ENCODE measurements around the gene C12orf42. TPM values are rescaled to one million over a fixed set of nuclear protein-coding genes. Genes with fewer than 3 reads are reported as not detected.

The C12orf42 gene
- total and polyA plus RNA-seq, 2 donors (not counting 1 experiment from before 2014, with no cell fraction given), result 25.6 to 138 TPM

DNA sequence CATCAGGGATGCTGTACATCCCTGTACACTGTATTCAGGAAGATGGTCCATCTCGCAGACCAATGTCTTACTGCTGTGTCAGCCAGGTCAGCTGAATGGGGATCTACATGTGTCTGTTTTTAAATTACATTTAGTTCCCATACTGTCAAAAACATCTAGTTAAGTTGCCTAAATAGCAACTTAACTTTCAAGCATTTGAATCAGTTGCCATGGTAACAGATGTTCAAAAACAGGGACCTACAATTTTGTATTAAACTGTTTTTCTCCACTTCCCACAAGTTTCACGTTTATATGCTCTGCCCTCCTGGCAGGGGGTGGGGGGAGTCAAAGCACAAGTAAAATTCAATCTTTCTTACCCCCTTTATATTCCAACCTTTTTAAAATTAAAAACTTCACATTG is 38.3 kb downstream of the C12orf42 start:
- WGBS (ENCODE audit: insufficient coverage), result no CpG with 5 or more reads among the region's 2 CpGs
- no peak overlapping the region for H3K27ac ChIP-seq (ENCODE audit: low read length in 2 of 2)
- H3K79me2 ChIP-seq (ENCODE audit: control insufficient read depth, insufficient read depth, low read length), result no peaks in the 10 kb centered on the region
- H3K4me1 Mint-ChIP-seq, result peaks cover 47% of the 10 kb centered on the region
- CTCF ChIA-PET, result interaction anchor here (0.6 to 1.4 kb wide), 3 partner anchors 14 to 90 kb away, joined by 3 read pairs; no protein-coding TSS in a partner anchor
- no peak for ATAC-seq (ENCODE audit: low read depth)
- POLR2A ChIA-PET, result no interaction called here
- peak overlapping the region; percentile 65 for H3K4me3 Mint-ChIP-seq
- H3K27me3 Mint-ChIP-seq, result no peaks in the 10 kb centered on the region
- H3K27me3 ChIP-seq (replicated peaks in 1 of 4; ENCODE audit: control extremely low read depth in 1 of 4, control insufficient read depth in 3 of 4, insufficient read depth in 4 of 4, low read length in 3 of 4), result no peaks in the 10 kb centered on the region
- no peak overlapping the region for H3K9ac ChIP-seq (ENCODE audit: low read length)
- H3K4me2 ChIP-seq (replicated peaks; ENCODE audit: low read depth, low read length, poor library complexity, severe bottlenecking), result peak overlapping the region; percentile 63
- TF ChIP-seq, protein P1, sequence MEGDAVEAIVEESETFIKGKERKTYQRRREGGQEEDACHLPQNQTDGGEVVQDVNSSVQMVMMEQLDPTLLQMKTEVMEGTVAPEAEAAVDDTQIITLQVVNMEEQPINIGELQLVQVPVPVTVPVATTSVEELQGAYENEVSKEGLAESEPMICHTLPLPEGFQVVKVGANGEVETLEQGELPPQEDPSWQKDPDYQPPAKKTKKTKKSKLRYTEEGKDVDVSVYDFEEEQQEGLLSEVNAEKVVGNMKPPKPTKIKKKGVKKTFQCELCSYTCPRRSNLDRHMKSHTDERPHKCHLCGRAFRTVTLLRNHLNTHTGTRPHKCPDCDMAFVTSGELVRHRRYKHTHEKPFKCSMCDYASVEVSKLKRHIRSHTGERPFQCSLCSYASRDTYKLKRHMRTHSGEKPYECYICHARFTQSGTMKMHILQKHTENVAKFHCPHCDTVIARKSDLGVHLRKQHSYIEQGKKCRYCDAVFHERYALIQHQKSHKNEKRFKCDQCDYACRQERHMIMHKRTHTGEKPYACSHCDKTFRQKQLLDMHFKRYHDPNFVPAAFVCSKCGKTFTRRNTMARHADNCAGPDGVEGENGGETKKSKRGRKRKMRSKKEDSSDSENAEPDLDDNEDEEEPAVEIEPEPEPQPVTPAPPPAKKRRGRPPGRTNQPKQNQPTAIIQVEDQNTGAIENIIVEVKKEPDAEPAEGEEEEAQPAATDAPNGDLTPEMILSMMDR (IDR thresholded peaks at IDR 0.05), result no peak
- TF ChIP-seq EZH2 (IDR thresholded peaks at IDR 0.05; ENCODE audit: borderline replicate concordance, insufficient read depth, low read depth, low read length, poor library complexity, severe bottlenecking), result no peak
- intact Hi-C loops (cut with micrococcal nuclease), result no loop called here
- H3K36me3 ChIP-seq (replicated peaks in 1 of 2; ENCODE audit: control extremely low read depth in 1 of 2, control insufficient read depth in 1 of 2, extremely low read depth in 1 of 2, insufficient read depth in 2 of 2, low read length in 1 of 2), result no peaks in the 10 kb centered on the region
- no peaks in the 10 kb centered on the region for H4K20me1 ChIP-seq (ENCODE audit: control insufficient read depth, insufficient read depth, low read length, poor library complexity, severe bottlenecking)
- no peaks in the 10 kb centered on the region for H3K9me3 Mint-ChIP-seq (ENCODE audit: insufficient read depth)
- peak overlapping the region; percentile 60 for H3K27ac Mint-ChIP-seq
- H3K4me1 ChIP-seq (ENCODE audit: control insufficient read depth in 2 of 2, insufficient read depth in 2 of 2, low read length in 2 of 2), result peaks cover 32 to 45% of the 10 kb centered on the region in 2 donors
- H2AFZ ChIP-seq (ENCODE audit: insufficient read depth, low read depth, low read length, poor library complexity, severe bottlenecking), result no peak overlapping the region
- peaks cover 0 to 6% (median 0%) of the 10 kb centered on the region in 3 donors for H3K9me3 ChIP-seq (ENCODE audit: control extremely low read depth in 1 of 3, control insufficient read depth in 2 of 3, insufficient read depth in 1 of 3, low read length in 2 of 3)
- no peak overlapping the region for H3K4me3 ChIP-seq (ENCODE audit: control extremely low read depth in 1 of 5, extremely low read depth in 1 of 5, insufficient read depth in 1 of 5, low read depth in 2 of 5, low read length in 4 of 5)
- DNase-seq, result peak; percentile 10

DNA sequence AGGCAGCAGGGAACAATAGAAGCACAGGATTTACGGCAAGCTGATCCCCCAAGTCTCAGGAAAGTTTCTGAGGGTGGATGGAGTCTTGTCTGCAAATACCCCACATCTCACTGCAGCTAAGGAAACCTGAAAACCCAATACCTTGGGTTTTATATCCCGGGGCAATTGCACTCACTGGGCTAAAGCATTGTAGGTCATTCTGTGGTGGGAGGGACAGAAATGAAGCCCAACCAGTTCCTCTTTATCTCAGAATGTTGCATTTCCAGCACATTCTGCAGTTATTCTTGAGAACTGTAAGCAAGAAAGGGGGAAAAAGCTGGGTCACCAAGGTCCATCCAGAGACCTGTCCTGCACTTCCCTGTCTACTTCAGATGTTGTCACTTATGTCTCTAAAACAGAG is 39.8 kb downstream of the C12orf42 start:
- Histone ChIP-seq H3K4me2 (replicated peaks; ENCODE audit: low read depth, low read length, poor library complexity, severe bottlenecking) (peak overlapping the region; percentile 63), H3K9me3 (ENCODE audit: control extremely low read depth in 1 of 3, control insufficient read depth in 2 of 3, insufficient read depth in 1 of 3, low read length in 2 of 3) (peaks cover 0 to 6% (median 1%) of the 10 kb centered on the region in 3 donors), H4K20me1 (ENCODE audit: control insufficient read depth, insufficient read depth, low read length, poor library complexity, severe bottlenecking) (no peaks in the 10 kb centered on the region), H3K27ac (ENCODE audit: low read length in 2 of 2) (peak overlapping the region; percentile 74 to 85), H3K9ac (ENCODE audit: low read length) (no peak overlapping the region), H3K4me1 (ENCODE audit: control insufficient read depth in 2 of 2, insufficient read depth in 2 of 2, low read length in 2 of 2) (peaks cover 32 to 44% of the 10 kb centered on the region in 2 donors), H3K79me2 (ENCODE audit: control insufficient read depth, insufficient read depth, low read length) (no peaks in the 10 kb centered on the region), H2AFZ (ENCODE audit: insufficient read depth, low read depth, low read length, poor library complexity, severe bottlenecking) (no peak overlapping the region), H3K4me3 (ENCODE audit: control extremely low read depth in 1 of 5, extremely low read depth in 1 of 5, insufficient read depth in 1 of 5, low read depth in 2 of 5, low read length in 4 of 5) (peak overlapping the region in 1 of 5 experiments; percentile 27), H3K36me3 (replicated peaks in 1 of 2; ENCODE audit: control extremely low read depth in 1 of 2, control insufficient read depth in 1 of 2, extremely low read depth in 1 of 2, insufficient read depth in 2 of 2, low read length in 1 of 2) (no peaks in the 10 kb centered on the region), H3K27me3 (replicated peaks in 1 of 4; ENCODE audit: control extremely low read depth in 1 of 4, control insufficient read depth in 3 of 4, insufficient read depth in 4 of 4, low read length in 3 of 4) (no peaks in the 10 kb centered on the region)
- DNase-seq (peak; percentile 36), ATAC-seq (ENCODE audit: low read depth) (no peak)
- Mint-ChIP-seq H3K27ac (peak overlapping the region; percentile 80), H3K9me3 (ENCODE audit: insufficient read depth) (peaks cover 3% of the 10 kb centered on the region), H3K4me1 (peaks cover 44% of the 10 kb centered on the region), H3K27me3 (no peaks in the 10 kb centered on the region), H3K4me3 (peak overlapping the region; percentile 60)
- intact Hi-C loops (cut with micrococcal nuclease), result no loop called here
- CTCF ChIA-PET, result interaction anchor here (0.7 kb wide), 1 partner anchor 46 kb away, joined by 3 read pairs; no protein-coding TSS in a partner anchor
- POLR2A ChIA-PET, result no interaction called here
- WGBS (ENCODE audit: insufficient coverage), result no CpG with 5 or more reads among the region's 2 CpGs
- TF ChIP-seq, protein P1 (IDR thresholded peaks at IDR 0.05), result no peak
- TF ChIP-seq EZH2 (IDR thresholded peaks at IDR 0.05; ENCODE audit: borderline replicate concordance, insufficient read depth, low read depth, low read length, poor library complexity, severe bottlenecking), result no peak
